NCI-H524 (cell line): ENCODE measurements around the gene KIAA1755.
A peak's percentile ranks its signal among the peaks of the same experiment; 100 is the strongest.
"Not testable (repeated sequence)": the region's sequence is repeated elsewhere in the genome, so short reads cannot be mapped to it uniquely, and the experiment has no call there.

ENCODE experiments used
- DNase-seq, 2 experiments: peaks; one replicate each; lab custom pipeline; 2025; lab: John Stamatoyannopoulos, UW

The KIAA1755 gene

DNA sequence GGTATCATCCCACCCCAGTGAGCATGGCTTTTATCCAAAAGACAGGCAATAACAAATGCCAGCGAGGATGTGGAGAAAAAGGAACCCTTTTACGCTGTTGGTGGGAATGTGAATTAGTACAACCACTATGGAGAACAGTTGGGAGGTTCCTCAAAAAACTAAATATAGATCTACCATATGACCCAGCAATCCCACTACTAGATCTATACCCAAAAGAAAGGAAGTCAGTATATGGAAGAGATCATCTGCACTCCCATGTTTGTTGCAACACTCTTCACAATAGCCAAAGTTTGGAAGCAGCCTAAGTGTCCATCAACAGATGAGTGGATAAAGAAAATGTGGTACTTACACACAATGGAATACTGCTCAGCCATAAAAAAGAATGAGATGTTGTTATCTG, 5.9 kb upstream of the KIAA1755 start:
- no peak for DNase-seq

GRCh38 chr20:38262931-38263330, 2.4 kb upstream of the KIAA1755 start:
- no peak for DNase-seq

DNA sequence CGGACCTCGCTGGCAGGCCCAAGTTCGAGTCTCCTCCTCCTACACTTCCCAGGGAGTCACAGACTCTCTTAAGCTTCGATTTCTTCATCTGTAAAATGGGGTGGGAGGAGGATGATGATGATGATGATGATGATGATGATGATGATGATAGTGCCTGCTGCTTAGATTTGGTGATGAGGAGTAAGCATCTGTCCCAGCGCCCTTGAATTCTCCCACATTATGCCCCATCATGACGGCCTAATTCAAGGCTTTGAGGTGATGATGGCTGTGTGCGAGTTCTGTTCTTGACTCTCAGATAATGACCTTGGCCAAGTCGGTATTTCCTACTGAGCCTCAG, 487 bp upstream of the KIAA1755 start:
- DNase-seq = no peak

GRCh38 chr20:38260025-38260377, 534 bp downstream of the KIAA1755 start:
- DNase-seq = no peak

DNA sequence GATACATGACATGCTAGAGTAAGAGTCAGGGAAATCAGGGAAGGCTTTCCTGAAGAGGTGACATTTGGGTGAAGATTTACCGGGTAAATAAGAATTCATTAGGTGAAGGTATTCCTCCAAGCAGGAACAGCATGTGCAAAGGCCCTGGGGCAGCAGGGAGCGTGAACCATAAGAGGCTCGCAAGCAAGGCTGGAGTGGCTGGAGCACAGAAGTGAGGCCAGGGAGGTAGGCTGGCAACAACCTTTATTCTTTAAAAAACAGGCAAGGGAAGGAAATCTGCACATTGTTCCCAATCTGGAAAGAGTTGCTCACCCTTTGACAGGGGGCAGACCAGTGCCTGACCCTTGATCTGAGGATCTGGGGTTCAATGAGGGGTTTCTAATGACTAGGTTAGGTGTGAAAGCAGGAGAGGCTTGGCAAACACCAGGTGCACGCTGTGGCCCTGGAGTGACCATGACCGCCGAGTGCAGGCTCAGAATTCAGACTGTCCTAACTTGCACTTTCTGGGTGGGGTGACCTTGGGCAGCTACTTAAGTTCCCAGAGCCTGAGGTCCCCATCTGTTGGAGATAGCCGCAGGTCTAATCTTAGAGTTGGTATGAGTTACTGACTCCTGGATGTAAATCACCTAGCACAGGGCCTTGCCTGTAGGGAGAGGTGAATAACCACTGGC, 1.9 kb downstream of the KIAA1755 start:
- DNase-seq = no peak

- DNase-seq = no peak
Measured at GRCh38 chr20:38256966-38257365, 3.6 kb downstream of the KIAA1755 start.

DNA sequence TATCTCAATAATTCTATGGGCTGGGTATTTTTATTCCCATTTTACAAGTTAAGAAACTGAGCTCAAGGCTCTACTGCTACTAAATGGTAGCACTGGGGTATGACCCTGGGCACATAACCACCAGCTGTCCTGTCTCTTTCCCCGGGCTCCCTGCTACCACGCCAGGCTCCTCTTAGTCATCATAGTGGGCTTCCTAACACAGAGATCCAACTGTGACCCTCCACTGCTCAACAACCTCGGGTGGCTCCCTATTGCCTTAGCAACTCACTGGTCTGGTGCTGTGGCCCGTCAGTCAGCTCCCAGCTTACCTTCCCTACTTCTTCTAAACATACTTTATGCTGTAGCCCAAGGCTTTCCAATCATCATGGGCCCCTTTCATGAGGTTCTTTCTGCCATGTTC, 4.5 kb downstream of the KIAA1755 start:
- no peak for DNase-seq

DNA sequence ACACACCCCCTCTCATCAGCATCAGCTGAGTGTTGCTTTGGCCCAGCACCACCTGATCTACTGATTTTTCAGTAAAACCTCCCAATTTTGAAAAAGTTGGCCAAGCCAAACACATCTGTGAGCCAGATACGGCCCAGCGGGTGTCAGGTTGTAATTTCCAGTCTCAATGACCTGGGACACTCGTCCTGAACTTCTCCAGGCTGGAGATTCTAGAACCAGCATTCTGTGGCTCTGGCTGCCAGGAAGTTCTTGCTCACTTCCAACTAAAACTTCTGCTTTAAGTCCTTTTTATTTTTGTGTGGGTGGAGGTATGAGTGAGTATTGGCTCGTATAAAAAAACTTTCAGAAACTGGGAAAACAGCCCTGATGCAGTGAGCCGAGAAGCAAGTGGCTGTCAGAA, 5.1 kb downstream of the KIAA1755 start:
- no peak for DNase-seq

DNA sequence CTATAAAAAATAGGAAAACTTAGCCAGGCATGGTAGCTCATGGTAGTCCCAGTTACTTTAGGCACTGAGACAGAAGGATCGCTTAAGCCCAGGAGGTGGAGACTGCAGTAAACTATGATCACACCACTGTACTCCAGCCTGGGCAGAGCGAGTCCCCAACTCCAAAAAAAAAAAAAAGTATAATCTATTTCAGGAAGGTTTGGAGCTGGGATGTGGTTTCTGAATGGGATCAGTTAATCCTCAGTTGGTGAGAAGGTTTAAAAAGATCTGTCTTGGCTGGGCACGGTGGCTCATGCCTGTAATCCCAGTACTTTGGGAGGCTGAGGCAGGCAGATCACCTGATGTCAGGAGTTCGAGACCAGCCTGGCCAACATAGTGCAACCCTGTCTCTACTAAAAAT, 5.9 kb downstream of the KIAA1755 start:
- not testable (repeated sequence) for DNase-seq

- no peak for DNase-seq
Measured at GRCh38 chr20:38253571-38253970, 7.0 kb downstream of the KIAA1755 start.

GRCh38 chr20:38252292-38253288, 7.9 kb downstream of the KIAA1755 start:
- no peak for DNase-seq

GRCh38 chr20:38251441-38251840, 9.1 kb downstream of the KIAA1755 start:
- not testable (repeated sequence) for DNase-seq

DNA sequence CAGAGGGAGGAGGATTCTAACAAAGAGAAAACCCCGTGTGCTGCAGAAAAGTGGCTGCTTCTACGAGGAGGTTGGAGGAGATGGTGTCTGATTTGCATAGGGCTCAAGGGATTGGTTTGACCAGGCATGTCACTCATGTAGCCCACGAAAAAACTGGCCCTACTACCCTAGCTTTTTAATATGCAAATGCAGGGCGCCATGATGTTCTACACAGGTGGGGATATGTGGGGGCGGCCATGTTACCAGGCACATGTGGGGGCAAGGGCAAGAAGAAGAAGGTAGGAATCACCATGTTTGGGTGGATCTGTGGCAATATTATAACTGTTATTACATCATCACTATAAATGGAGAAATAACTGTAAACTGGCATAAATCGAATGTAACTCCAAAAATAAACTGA, 9.9 kb downstream of the KIAA1755 start:
- DNase-seq = no peak

DNA sequence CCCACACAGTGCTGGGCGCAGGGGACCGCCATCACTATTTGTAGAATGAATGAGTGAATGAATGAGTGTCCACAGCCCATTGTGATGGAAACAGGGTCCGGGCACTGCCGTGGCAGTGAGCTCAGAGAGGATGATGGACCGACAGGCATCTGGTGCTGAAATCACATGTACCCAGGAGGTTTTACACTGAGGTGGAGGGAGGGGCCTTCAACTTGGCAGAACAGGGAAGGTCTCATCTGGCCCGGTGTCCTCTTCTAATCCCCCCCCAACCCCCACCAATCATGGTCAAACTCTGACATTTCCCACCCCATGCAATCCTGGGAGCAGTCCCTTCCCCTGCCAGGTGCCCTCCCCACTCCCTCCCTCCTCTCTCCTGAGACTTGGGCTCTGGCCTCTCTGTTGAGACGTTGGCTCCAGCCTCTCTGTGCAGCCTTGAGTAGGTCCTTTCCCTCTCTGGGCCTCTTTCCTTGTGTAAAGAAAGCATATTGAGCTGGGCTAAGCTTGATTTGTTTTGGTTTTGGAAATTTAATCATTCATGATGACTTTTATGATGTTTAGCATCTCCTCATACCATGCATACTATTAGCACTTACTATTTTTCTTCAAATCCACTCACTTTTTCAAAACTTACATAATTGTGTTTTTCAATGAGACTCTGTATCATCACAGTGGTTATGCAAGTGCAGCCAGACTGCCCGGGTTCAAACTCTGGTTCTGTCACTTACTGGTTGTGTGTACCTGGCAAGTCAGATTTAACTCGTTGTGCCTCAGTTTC, 10.8 kb downstream of the KIAA1755 start:
- DNase-seq = no peak

DNA sequence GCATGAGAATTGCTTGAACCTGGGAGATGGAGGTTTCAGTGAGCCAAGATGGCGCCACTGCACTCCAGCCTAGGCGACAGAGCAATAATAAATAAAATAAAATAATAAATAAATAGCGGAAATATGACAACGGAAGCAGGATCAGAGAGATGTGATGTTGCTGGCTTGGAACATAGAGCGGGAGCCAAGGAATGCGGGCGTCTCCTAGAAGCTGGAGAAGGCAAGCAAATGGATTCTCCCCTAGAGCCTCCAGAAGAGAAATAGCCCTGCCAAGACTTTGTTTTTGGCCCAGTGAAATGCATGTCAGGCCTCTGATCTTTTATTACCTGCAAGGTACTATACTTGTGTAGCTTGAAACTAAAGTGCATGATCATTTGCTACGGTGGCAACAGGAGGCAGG, 12.4 kb downstream of the KIAA1755 start:
- no peak for DNase-seq

DNA sequence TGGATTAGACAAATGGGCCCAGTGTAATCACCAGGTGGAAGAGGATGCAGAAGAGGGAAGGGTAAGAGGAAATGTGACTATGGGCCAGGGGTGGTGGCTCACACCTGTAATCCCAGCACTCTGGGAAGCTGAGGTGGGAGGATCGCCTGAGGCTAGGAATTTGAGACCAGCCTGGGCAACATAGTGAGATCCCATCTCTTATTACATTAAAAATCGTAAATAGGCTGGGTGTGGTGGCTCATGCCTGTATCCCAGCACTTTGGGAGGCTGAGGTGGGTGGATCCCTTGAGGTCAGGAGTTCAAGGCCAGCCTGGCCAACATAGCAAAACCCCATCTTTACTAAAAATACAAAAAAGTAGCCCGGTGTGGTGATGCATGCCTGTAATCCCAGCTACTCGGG, 12.8 kb downstream of the KIAA1755 start:
- DNase-seq = not testable (repeated sequence)

- DNase-seq = no peak
Measured at GRCh38 chr20:38247166-38247509, 13.4 kb downstream of the KIAA1755 start.

DNA sequence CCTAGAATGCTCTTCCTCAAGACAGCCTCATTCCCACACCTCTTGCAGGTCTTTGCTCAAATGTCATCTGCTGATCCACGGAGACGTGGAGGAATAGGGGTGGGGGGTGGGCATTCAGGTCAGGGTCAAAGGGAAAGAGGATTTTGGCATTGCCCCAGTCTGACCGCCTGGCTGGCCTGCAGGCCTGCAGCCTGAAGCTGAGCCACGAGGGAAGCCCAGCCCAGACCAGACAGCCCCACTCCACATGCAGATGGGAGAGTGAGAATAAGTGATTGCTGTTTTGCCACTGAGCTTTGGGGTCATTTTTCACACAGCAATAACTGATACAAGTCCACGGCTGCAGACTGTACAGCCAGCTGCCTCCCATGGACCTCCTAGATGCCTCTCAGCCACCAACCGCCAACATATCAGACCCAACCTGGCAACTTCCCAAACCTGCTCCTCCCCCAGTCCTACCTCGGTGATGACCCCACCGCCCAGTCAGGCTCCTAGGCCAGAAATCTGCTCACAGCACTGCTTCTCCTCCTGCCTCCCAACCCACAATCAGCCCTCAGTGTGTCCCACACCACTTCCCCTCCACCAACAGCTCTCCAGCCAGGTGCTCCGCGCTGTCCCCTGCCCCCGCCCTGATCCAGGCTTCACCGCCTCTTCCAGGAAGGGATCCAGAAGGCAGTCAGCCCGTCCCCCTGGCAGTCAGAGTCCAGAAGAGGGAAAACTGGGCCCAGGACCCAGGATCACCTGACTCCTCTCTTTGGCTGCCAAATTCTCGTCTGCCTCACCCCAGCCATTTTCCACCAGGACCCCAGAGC, 14.0 kb downstream of the KIAA1755 start:
- DNase-seq = no peak

DNA sequence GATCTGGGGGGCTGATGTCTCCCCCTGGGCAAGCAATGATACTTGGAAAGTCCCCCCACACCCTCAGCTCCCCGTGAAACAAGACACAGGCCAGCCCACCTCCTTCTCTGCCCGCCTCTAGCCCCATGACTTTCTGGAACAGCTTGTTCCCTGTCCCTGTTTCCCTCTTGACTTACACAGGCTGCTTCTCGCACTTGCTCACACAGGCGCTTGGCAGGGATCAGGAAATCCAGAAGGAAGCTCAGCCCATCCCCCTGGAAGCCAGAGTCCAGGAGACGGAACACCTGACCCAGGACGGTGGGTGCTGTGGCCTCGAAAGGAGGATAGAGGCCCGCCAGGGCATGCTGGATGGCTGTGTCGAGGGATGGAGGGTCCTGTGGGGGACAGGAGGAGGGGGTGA, 14.8 kb downstream of the KIAA1755 start:
- DNase-seq = no peak

DNA sequence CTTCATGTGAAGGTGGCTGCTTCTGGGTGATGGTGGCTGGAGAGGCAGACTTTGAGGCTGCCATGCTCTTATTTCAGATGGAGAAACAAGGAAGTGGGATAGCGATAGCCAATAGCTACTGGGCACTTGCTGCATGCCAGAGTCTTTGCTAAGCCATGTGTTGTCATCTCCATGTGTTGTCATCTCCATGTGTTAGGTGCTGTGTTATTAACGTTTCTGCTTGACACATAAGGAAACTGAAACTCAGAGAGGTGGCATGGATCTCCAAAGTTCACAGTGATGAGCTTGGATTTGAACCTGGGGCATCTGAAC, 16.9 kb downstream of the KIAA1755 start:
- no peak for DNase-seq

GRCh38 chr20:38242848-38243708, 17.5 kb downstream of the KIAA1755 start:
- peak in 1 of 2 experiments; percentile 20 for DNase-seq
